ACC112 (cell line): ENCODE data around the gene GAK.

Experiments used
- H2AFZ ChIP-seq: fragments of 200-600 bp; sonication (generic); one replicate; pipeline ENCODE4 v1.6.0; 2017; ENCODE audit warnings: antibody characterized with exemption, low read length; ENCODE audit not compliant: unreplicated experiment
- H3K27ac ChIP-seq: fragments of 200-600 bp; sonication (generic); 2 replicates; pipeline ENCODE4 v1.5.1; 2014; ENCODE audit warnings: low read depth, mild to moderate bottlenecking, antibody characterized with exemption, low read length, moderate library complexity
- H3K27me3 ChIP-seq: fragments of 200-600 bp; sonication (generic); 2 replicates; pipeline ENCODE4 v1.6.1; 2014; ENCODE audit warnings: mild to moderate bottlenecking, antibody characterized with exemption, low read length, moderate library complexity, mixed read lengths; ENCODE audit not compliant: insufficient read depth
- H3K36me3 ChIP-seq: fragments of 200-600 bp; sonication (generic); 2 replicates; pipeline ENCODE4 v1.6.1; 2016; ENCODE audit warnings: mild to moderate bottlenecking, antibody characterized with exemption, low read length, moderate library complexity, mixed read lengths; ENCODE audit not compliant: insufficient read depth
- H3K4me1 ChIP-seq: fragments of 200-600 bp; sonication (generic); one replicate; pipeline ENCODE4 v1.6.1; 2016; ENCODE audit warnings: low read length, mixed read lengths; ENCODE audit not compliant: insufficient read depth, unreplicated experiment, control insufficient read depth
- H3K4me3 ChIP-seq: fragments of 200-600 bp; sonication (generic); 2 replicates; pipeline ENCODE4 v1.5.1; 2014; ENCODE audit warnings: mild to moderate bottlenecking, low read depth, low read length
- H3K79me2 ChIP-seq: fragments of 200-600 bp; sonication (generic); one replicate; pipeline ENCODE4 v1.6.0; 2016; ENCODE audit warnings: low read length; ENCODE audit not compliant: control insufficient read depth, unreplicated experiment, insufficient read depth

Gene GAK

GRCh38 chr4:905485-906338, 26.4 kb downstream of the GAK start:
- Histone ChIP-seq H3K27ac (no peak overlapping the region), H3K4me1 (no peaks in the 10 kb centered on the region), H3K36me3 (peaks cover 18% of the 10 kb centered on the region; the same call in 1 of the 2 replicates), H3K79me2 (peaks cover 15% of the 10 kb centered on the region), H3K27me3 (no peaks in the 10 kb centered on the region), H3K4me3 (no peak overlapping the region), H2AFZ (no peak overlapping the region)

- no peaks in the 10 kb centered on the region for H3K4me1 ChIP-seq
- peaks cover 12% of the 10 kb centered on the region; the same call in 1 of the 2 replicates for H3K36me3 ChIP-seq
- H2AFZ ChIP-seq: no peak overlapping the region
- H3K27ac ChIP-seq: no peak overlapping the region
- H3K79me2 ChIP-seq: peaks cover 9% of the 10 kb centered on the region
- H3K27me3 ChIP-seq: no peaks in the 10 kb centered on the region
- no peak overlapping the region for H3K4me3 ChIP-seq
Observed at GRCh38 chr4:903066-904046, 28.8 kb downstream of the GAK start.

GRCh38 chr4:901192-901910, 30.8 kb downstream of the GAK start:
- Histone ChIP-seq H3K27ac (no peak overlapping the region), H2AFZ (no peak overlapping the region), H3K27me3 (no peaks in the 10 kb centered on the region), H3K4me1 (no peaks in the 10 kb centered on the region), H3K79me2 (no peaks in the 10 kb centered on the region), H3K36me3 (peaks cover 6% of the 10 kb centered on the region; the same call in 1 of the 2 replicates), H3K4me3 (no peak overlapping the region)

GRCh38 chr4:900721-901120, 31.4 kb downstream of the GAK start:
- no peaks in the 10 kb centered on the region for H3K4me1 ChIP-seq
- no peak overlapping the region for H3K4me3 ChIP-seq
- no peak overlapping the region for H2AFZ ChIP-seq
- H3K27ac ChIP-seq: no peak overlapping the region
- H3K36me3 ChIP-seq: peaks cover 4% of the 10 kb centered on the region; the same call in 1 of the 2 replicates
- no peaks in the 10 kb centered on the region for H3K79me2 ChIP-seq
- H3K27me3 ChIP-seq: no peaks in the 10 kb centered on the region

- Histone ChIP-seq H3K27ac (no peak overlapping the region), H3K27me3 (no peaks in the 10 kb centered on the region), H3K36me3 (no peaks in the 10 kb centered on the region), H3K79me2 (no peaks in the 10 kb centered on the region), H2AFZ (no peak overlapping the region), H3K4me1 (no peaks in the 10 kb centered on the region), H3K4me3 (no peak overlapping the region)
Observed at GRCh38 chr4:900073-900472, 32.0 kb downstream of the GAK start.

GRCh38 chr4:899556-899906, 32.6 kb downstream of the GAK start:
- Histone ChIP-seq H3K27ac (no peak overlapping the region), H3K36me3 (no peaks in the 10 kb centered on the region), H3K4me3 (no peak overlapping the region), H3K79me2 (no peaks in the 10 kb centered on the region), H3K4me1 (no peaks in the 10 kb centered on the region), H3K27me3 (no peaks in the 10 kb centered on the region), H2AFZ (no peak overlapping the region)

- Histone ChIP-seq H3K27me3 (no peaks in the 10 kb centered on the region), H2AFZ (no peak overlapping the region), H3K4me1 (no peaks in the 10 kb centered on the region), H3K79me2 (no peaks in the 10 kb centered on the region), H3K4me3 (no peak overlapping the region), H3K27ac (no peak overlapping the region), H3K36me3 (no peaks in the 10 kb centered on the region)
Observed at GRCh38 chr4:898869-899555, 33.1 kb downstream of the GAK start.

- Histone ChIP-seq H3K4me3 (no peak overlapping the region), H2AFZ (no peak overlapping the region), H3K27me3 (no peaks in the 10 kb centered on the region), H3K36me3 (no peaks in the 10 kb centered on the region; the same call in 1 of the 2 replicates), H3K79me2 (no peaks in the 10 kb centered on the region), H3K27ac (no peak overlapping the region), H3K4me1 (no peaks in the 10 kb centered on the region)
Observed at GRCh38 chr4:898123-898522, 34.0 kb downstream of the GAK start.

GRCh38 chr4:896630-897029, 35.5 kb downstream of the GAK start:
- Histone ChIP-seq H3K27me3 (no peaks in the 10 kb centered on the region), H3K4me1 (no peaks in the 10 kb centered on the region), H3K79me2 (no peaks in the 10 kb centered on the region), H3K36me3 (no peaks in the 10 kb centered on the region; the same call in 1 of the 2 replicates), H3K4me3 (no peak overlapping the region), H2AFZ (no peak overlapping the region), H3K27ac (no peak overlapping the region)

GRCh38 chr4:896216-896615, 35.9 kb downstream of the GAK start:
- no peaks in the 10 kb centered on the region for H3K79me2 ChIP-seq
- H3K27me3 ChIP-seq: no peaks in the 10 kb centered on the region
- no peaks in the 10 kb centered on the region for H3K4me1 ChIP-seq
- H3K27ac ChIP-seq: no peak overlapping the region
- H3K36me3 ChIP-seq: no peaks in the 10 kb centered on the region; the same call in 1 of the 2 replicates
- H2AFZ ChIP-seq: no peak overlapping the region
- no peak overlapping the region for H3K4me3 ChIP-seq
